ENCODE results near the gene CYSRT1. TPM values are rescaled to one million over a fixed set of nuclear protein-coding genes. Genes with fewer than 3 reads are reported as not detected.

The CYSRT1 gene
- total RNA-seq (2022) (1.4 and 1.8 TPM in 2 replicates), Bru-seq, nascent RNA (not detected), BruChase-seq, experiment 1, labeled RNA remaining after a 6-hour chase (percentile 14 among the genes with signal in this experiment), BruChase-seq, experiment 2, labeled RNA remaining after a 2-hour chase (percentile 21 among the genes with signal in this experiment)
- long read RNA-seq, partial matches to known transcripts = 2 of 5 reads
- long read RNA-seq, other reads (novel, unspliced or antisense) = 0 of 5 reads

- ChIA-PET CTCF (interaction anchor here (0.7 to 5.6 kb wide), 6 partner anchors 13 to 188 kb away, joined by 3 to 36 read pairs (median 4); partner anchors contain the start of gene SSNA1), POLR2A (interaction anchor here (0.9 to 6.3 kb wide), 9 partner anchors 12 to 139 kb away, joined by 3 to 73 read pairs (median 14); partner anchors contain the start of genes ANAPC2, MAN1B1, NDOR1 and SSNA1)
- Mint-ChIP-seq H3K4me3 (ENCODE audit: unreplicated experiment) (peak within 1 kb of the TSS; percentile 83), H3K4me1 (ENCODE audit: insufficient read depth, unreplicated experiment) (peaks cover 15% of the 10 kb centered on the region), H3K9me3 (ENCODE audit: unreplicated experiment) (no peaks in the 10 kb centered on the region), H3K36me3 (ENCODE audit: insufficient read depth, unreplicated experiment) (no peaks in the 10 kb centered on the region), H3K27me3 (ENCODE audit: insufficient read depth, unreplicated experiment) (no peaks in the 10 kb centered on the region), H3K27ac (ENCODE audit: low read depth, unreplicated experiment) (peak within 1 kb of the TSS; percentile 61)
- no peak for TF ChIP-seq CTCF (IDR thresholded peaks at IDR 0.05; ENCODE audit: unreplicated experiment)
- no TSS peak for BruUV-seq (replicated peaks)
- DNase-seq (ENCODE audit: unreplicated experiment) = peak; percentile 31
- intact Hi-C loops (cut with micrococcal nuclease) = loop anchor here (10.0 kb wide), 2 partner anchors 50 to 180 kb away; partner anchors contain the start of genes LRRC26, NPDC1 and TMEM210
Measured at GRCh38 chr9:137224830-137225694, at the start of gene CYSRT1. Gene CYSRT1, plus strand, starts transcription at chr9:137225174. Its CDS starts 448 bp downstream, at chr9:137225622.

GRCh38 chr9:137175345-137175961 is 49.5 kb upstream of the CYSRT1 start:
- no TSS peak for BruUV-seq (replicated peaks)
- Mint-ChIP-seq H3K27me3 (ENCODE audit: insufficient read depth, unreplicated experiment) (no peaks in the 10 kb centered on the region), H3K4me3 (ENCODE audit: unreplicated experiment) (no peak overlapping the region), H3K36me3 (ENCODE audit: insufficient read depth, unreplicated experiment) (peaks cover 6% of the 10 kb centered on the region), H3K27ac (ENCODE audit: low read depth, unreplicated experiment) (no peak overlapping the region), H3K9me3 (ENCODE audit: unreplicated experiment) (no peaks in the 10 kb centered on the region), H3K4me1 (ENCODE audit: insufficient read depth, unreplicated experiment) (no peaks in the 10 kb centered on the region)
- TF ChIP-seq CTCF (IDR thresholded peaks at IDR 0.05; ENCODE audit: unreplicated experiment) = no peak
- DNase-seq (ENCODE audit: unreplicated experiment) = no peak
- intact Hi-C loops (cut with micrococcal nuclease) = loop anchor here (10.0 kb wide), 1 partner anchor 49 kb away; the partner anchor contains the start of genes CYSRT1, RNF208 and RNF224
- ChIA-PET CTCF (interaction anchor here (0.7 kb wide), 1 partner anchor 70 kb away, joined by 3 read pairs; no protein-coding TSS in a partner anchor), POLR2A (interaction anchor here (1.0 kb wide), 1 partner anchor 46 kb away, joined by 3 read pairs; no protein-coding TSS in a partner anchor)

GRCh38 chr9:137176302-137177182 is 48.4 kb upstream of the CYSRT1 start:
- CTCF ChIA-PET = interaction anchor here (0.7 kb wide), 2 partner anchors 70 to 429 kb away, joined by 3 read pairs; no protein-coding TSS in a partner anchor
- intact Hi-C loops (cut with micrococcal nuclease) = loop anchor here (10.0 kb wide), 1 partner anchor 48 kb away; the partner anchor contains the start of genes CYSRT1, RNF208 and RNF224
- POLR2A ChIA-PET = interaction anchor here (0.6 to 1.4 kb wide), 6 partner anchors 11 to 60 kb away, joined by 3 read pairs; partner anchors contain the start of gene TPRN

More at GRCh38 chr9:137176302-137177182, 48.4 kb upstream of the CYSRT1 start:
- Mint-ChIP-seq H3K27me3 (ENCODE audit: insufficient read depth, unreplicated experiment) (no peaks in the 10 kb centered on the region), H3K27ac (ENCODE audit: low read depth, unreplicated experiment) (peak overlapping the region; percentile 24), H3K4me1 (ENCODE audit: insufficient read depth, unreplicated experiment) (no peaks in the 10 kb centered on the region), H3K36me3 (ENCODE audit: insufficient read depth, unreplicated experiment) (peaks cover 6% of the 10 kb centered on the region), H3K9me3 (ENCODE audit: unreplicated experiment) (no peaks in the 10 kb centered on the region), H3K4me3 (ENCODE audit: unreplicated experiment) (no peak overlapping the region)
- peak; percentile 52 for DNase-seq (ENCODE audit: unreplicated experiment)
- BruUV-seq (replicated peaks) = no TSS peak
- TF ChIP-seq CTCF (IDR thresholded peaks at IDR 0.05; ENCODE audit: unreplicated experiment) = peak; percentile 71

Data from MCF 10A (cell line).